Measurements from ENCODE around the gene PTRHD1.

GRCh38 chr2:24809316-24810007 is 16.3 kb upstream of the PTRHD1 start:
- TF ChIP-seq CTCF (IDR thresholded peaks at IDR 0.05; ENCODE audit: low read depth, low read length) (no peak), POLR2A (IDR thresholded peaks at IDR 0.05; ENCODE audit: extremely low read depth, insufficient read length) (no peak)
- TF ChIP-seq, protein P1, sequence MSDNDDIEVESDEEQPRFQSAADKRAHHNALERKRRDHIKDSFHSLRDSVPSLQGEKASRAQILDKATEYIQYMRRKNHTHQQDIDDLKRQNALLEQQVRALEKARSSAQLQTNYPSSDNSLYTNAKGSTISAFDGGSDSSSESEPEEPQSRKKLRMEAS (IDR thresholded peaks at IDR 0.05; ENCODE audit: low read depth, low read length) = no peak
